NCI-H748 treated with DMSO at 0.1 percent for 48 hours (cell line): ENCODE measurements around the gene ZBTB16.

Experiments
- DNase-seq: peaks from one replicate; lab custom pipeline; 2025; lab: John Stamatoyannopoulos, UW

ZBTB16 gene

GRCh38 chr11:114185436-114185835 lies 125.9 kb downstream of the ZBTB16 start:
- DNase-seq: no peak

GRCh38 chr11:114187173-114187572 lies 127.7 kb downstream of the ZBTB16 start:
- no peak for DNase-seq

GRCh38 chr11:114188851-114189570 lies 129.5 kb downstream of the ZBTB16 start:
- DNase-seq: no peak

- DNase-seq: no peak
Measured at GRCh38 chr11:114190630-114191029, 131.1 kb downstream of the ZBTB16 start.

GRCh38 chr11:114191893-114192292 lies 132.4 kb downstream of the ZBTB16 start:
- no peak for DNase-seq

GRCh38 chr11:114192841-114193389 lies 133.4 kb downstream of the ZBTB16 start:
- DNase-seq: no peak

- no peak for DNase-seq
Measured at GRCh38 chr11:114193730-114194679, 134.5 kb downstream of the ZBTB16 start.

GRCh38 chr11:114194702-114195101 lies 135.2 kb downstream of the ZBTB16 start:
- no peak for DNase-seq

GRCh38 chr11:114195151-114195550 lies 135.6 kb downstream of the ZBTB16 start:
- no peak for DNase-seq

GRCh38 chr11:114195981-114196731 lies 136.6 kb downstream of the ZBTB16 start:
- no peak for DNase-seq

GRCh38 chr11:114196997-114197703 lies 137.6 kb downstream of the ZBTB16 start:
- no peak for DNase-seq

GRCh38 chr11:114197799-114198500 lies 138.4 kb downstream of the ZBTB16 start:
- no peak for DNase-seq

- DNase-seq: no peak
Measured at GRCh38 chr11:114199051-114199450, 139.5 kb downstream of the ZBTB16 start.

GRCh38 chr11:114200351-114201133 lies 141.0 kb downstream of the ZBTB16 start:
- peak; percentile 64 for DNase-seq

GRCh38 chr11:114201219-114201618 lies 141.7 kb downstream of the ZBTB16 start:
- DNase-seq: no peak

- DNase-seq: no peak
Measured at GRCh38 chr11:114202011-114202609, 142.6 kb downstream of the ZBTB16 start.

- DNase-seq: no peak
Measured at GRCh38 chr11:114207096-114207495, 147.6 kb downstream of the ZBTB16 start.

- DNase-seq: no peak
Measured at GRCh38 chr11:114208377-114208776, 148.9 kb downstream of the ZBTB16 start.

GRCh38 chr11:114209343-114209742 lies 149.8 kb downstream of the ZBTB16 start:
- DNase-seq: no peak
